GM12878 (cell line): ENCODE measurements around the gene LEMD2. TPM values are rescaled to one million over a fixed set of nuclear protein-coding genes. Genes with fewer than 3 reads are reported as not detected.

Source experiments
- ATAC-seq: fragments of 200-7000 bp; cut with Tn5 transposase; 3 replicates; pipeline ENCODE4 v1.9.1; 2020; ENCODE audit warnings: mild to moderate bottlenecking, moderate library complexity
- BruUV-seq: library from RNA; stranded (reverse); fragments of 400-500 nt; replicated peaks from 2 replicates; lab custom pipeline; 2021; lab: Mats Ljungman, UMichigan
- CTCF ChIA-PET: fragments of 300-600 bp; sonication (Branson Sonifier 250); formaldehyde crosslinking; extraction: SDS; loops from one replicate; lab custom pipeline; 2021; ENCODE audit warnings: inconsistent platforms; lab: Yijun Ruan, JAX
- POLR2A ChIA-PET: fragments of 350-600 bp; formaldehyde crosslinking; extraction: SDS; loops from one replicate; lab custom pipeline; 2021; ENCODE audit warnings: inconsistent platforms; lab: Charles Lee
- RAD21 ChIA-PET: fragments of 300-600 bp; sonication (Branson Sonifier 250); formaldehyde crosslinking; loops from one replicate; lab custom pipeline; 2023; ENCODE audit warnings: antibody characterized with exemption; ENCODE audit not compliant: unreplicated experiment; lab: Charles Lee
- SMC1A ChIA-PET: fragments of 300-600 bp; sonication (Branson Sonifier 250); formaldehyde crosslinking; loops from one replicate; lab custom pipeline; 2023; ENCODE audit not compliant: unreplicated experiment, uncharacterized antibody; lab: Charles Lee
- DNase-seq: peaks from one replicate; pipeline ENCODE4 v3.0.0-alpha.2; 2011; ENCODE audit warnings: low read depth, low spot score
- FAIRE-seq: peaks from 3 replicates; lab custom pipeline; 2011; peaks lifted over from hg19 to GRCh38; lab: Jason Lieb, UNC
- H2AFZ ChIP-seq: 2 replicates; pipeline ENCODE4 v1.6.0; 2011; ENCODE audit warnings: low read depth, low read length, control low read depth; ENCODE audit not compliant: control insufficient read depth
- H3K27ac ChIP-seq: 2 replicates; pipeline ENCODE4 v1.5.1; 2011; ENCODE audit warnings: control low read depth; ENCODE audit not compliant: control insufficient read depth, insufficient read depth
- H3K27me3 ChIP-seq, 2 experiments: replicated peaks in 1 of 2; 2 replicates each; pipeline versions ENCODE4 v1.6.0 to v1.6.1; 2011; ENCODE audit warnings: low read length in 1 of 2; ENCODE audit not compliant: control insufficient read depth in 2 of 2, insufficient read depth in 2 of 2
- H3K36me3 ChIP-seq, 2 experiments: 2 replicates each; pipeline ENCODE4 v1.5.1; 2011; ENCODE audit warnings: low read length in 1 of 2; ENCODE audit not compliant: control insufficient read depth in 2 of 2, insufficient read depth in 2 of 2
- H3K4me1 ChIP-seq: 2 replicates; pipeline ENCODE4 v1.6.1; 2011; ENCODE audit warnings: mild to moderate bottlenecking, low read length, moderate library complexity, mixed read lengths; ENCODE audit not compliant: control insufficient read depth, insufficient read depth
- H3K4me2 ChIP-seq: 2 replicates; pipeline ENCODE4 v1.6.0; 2011; ENCODE audit warnings: control low read depth; ENCODE audit not compliant: control insufficient read depth, insufficient read depth
- H3K4me3 ChIP-seq: fragments of 200-600 bp; sonication (generic); 2 replicates; pipeline ENCODE4 v1.5.1; 2016
- H3K79me2 ChIP-seq: 2 replicates; pipeline ENCODE4 v1.6.0; 2011; ENCODE audit warnings: low read length; ENCODE audit not compliant: control insufficient read depth, insufficient read depth
- H3K9ac ChIP-seq: 2 replicates; pipeline ENCODE4 v1.8.0; 2011; ENCODE audit warnings: low read length, control low read depth, mixed read lengths; ENCODE audit not compliant: control insufficient read depth, insufficient read depth
- H3K9me3 ChIP-seq: replicated peaks from 3 replicates; pipeline ENCODE4 v1.5.1; 2011; ENCODE audit warnings: mild to moderate bottlenecking, low read length; ENCODE audit not compliant: control insufficient read depth, insufficient read depth
- H4K20me1 ChIP-seq: 2 replicates; pipeline ENCODE4 v1.6.0; 2011; ENCODE audit not compliant: control insufficient read depth, insufficient read depth
- ATF7 ChIP-seq: fragments of 450-650 bp; IDR thresholded peaks from 2 replicates; pipeline ENCODE4 v1.6.1; 2016; ENCODE audit warnings: low read depth, mild to moderate bottlenecking
- FOXM1 ChIP-seq: IDR thresholded peaks from 2 replicates; pipeline ENCODE4 v1.6.1; 2012; ENCODE audit warnings: low read depth, mild to moderate bottlenecking, inconsistent platforms, low read length, moderate library complexity
- NR2F1 ChIP-seq: fragments of 450-650 bp; conservative IDR thresholded peaks from 2 replicates; pipeline ENCODE4 v1.6.1; 2017; ENCODE audit warnings: mild to moderate bottlenecking
- POLR2A ChIP-seq: IDR thresholded peaks from 2 replicates; pipeline ENCODE4 v1.6.1; 2011; ENCODE audit warnings: low read depth, mild to moderate bottlenecking, low read length
- SMAD5 ChIP-seq: IDR thresholded peaks from 2 replicates; pipeline ENCODE4 v1.6.1; 2016; ENCODE audit warnings: antibody characterized with exemption, low read depth
- SREBF2 ChIP-seq: IDR thresholded peaks from 2 replicates; pipeline ENCODE4 v1.6.1; 2012; ENCODE audit warnings: mild to moderate bottlenecking, low read length
- STAT1 ChIP-seq: fragments of 450-650 bp; conservative IDR thresholded peaks from 2 replicates; pipeline ENCODE4 v1.6.1; 2014; ENCODE audit warnings: antibody characterized with exemption, mild to moderate bottlenecking
- STAT3 ChIP-seq: IDR thresholded peaks from 2 replicates; pipeline ENCODE4 v1.6.1; 2011; ENCODE audit warnings: low read depth, low read length, improper control_type of control experiment
- ZBED1 ChIP-seq: IDR thresholded peaks from 2 replicates; pipeline ENCODE4 v1.6.1; 2016; ENCODE audit warnings: borderline replicate concordance
- WGBS: methylation state at CpG from one replicate; pipeline ENCODE4 v1.1.6; 2016; ENCODE audit warnings: low lambda C conversion rate; ENCODE audit not compliant: insufficient replicate concordance, insufficient coverage; ENCODE audit errors: missing lambda C conversion rate; 5-methylcytosine and 5-hydroxymethylcytosine counted together
- in situ Hi-C: fragments of 300-500 bp; cut with MboI; formaldehyde crosslinking; loops from 9 replicates; pipeline ENCODE4 v1.14.3; 2018; ENCODE audit warnings: mixed read lengths
- intact Hi-C: fragments of 100-400 bp; cut with micrococcal nuclease; formaldehyde crosslinking; loops from one replicate; pipeline ENCODE4 v1.14.2; 2022; ENCODE audit not compliant: unreplicated experiment
- polyA plus RNA-seq, 11 experiments: library from polyadenylated mRNA; depleted of rRNA in 4 of 11; unstranded in 6 of 11; stranded (reverse) in 5 of 11; fragments of >200 nt; fragmentation: Nextera tagmentation in 4 of 11; fragmentation: Illumina TruSeq in 1 of 11; extraction: Ambion mirVana in 4 of 11; extraction: Trizol in 1 of 11; gene quantifications; 1 replicate in 1 of 11; 2 replicates in 10 of 11; pipeline versions ENCODE4 v1.2.1 to v1.2.3, GENCODE V29; 2011 to 2016; ENCODE audit warnings: inconsistent platforms in 2 of 11, missing spikeins in 2 of 11, low read depth in 1 of 11
- total RNA-seq, 4 experiments: library from RNA; depleted of rRNA in 3 of 4; stranded (reverse); fragments of >200 nt in 3 of 4; fragmentation: Illumina TruSeq in 1 of 4; extraction: Trizol in 1 of 4; gene quantifications; 2 replicates each; pipeline versions ENCODE4 v1.2.1 to v1.2.3, GENCODE V29; 2013 to 2021
- TF ChIP-seq, protein P1 (sequence below): fragments of 450-650 bp; formaldehyde crosslinking; IDR thresholded peaks from 2 replicates; pipeline ENCODE4 v1.5.0; 2022; ENCODE audit warnings: mild to moderate bottlenecking, missing genetic modification characterization
- TF ChIP-seq, protein P2 (sequence below): fragments of 450-650 bp; IDR thresholded peaks from 2 replicates; pipeline ENCODE4 v1.6.1; 2016; ENCODE audit warnings: mild to moderate bottlenecking, moderate library complexity, borderline replicate concordance

The LEMD2 gene
- total and polyA plus RNA-seq, 10 of the 15 experiments (the other 5 are each of a cell fraction or from before 2014, with no cell fraction given), result 0.45 to 47.1 (median 22.8) TPM

GRCh38 chr6:33751771-33752645 is 36.9 kb downstream of the LEMD2 start:
- peaks cover 11% of the 10 kb centered on the region for H3K4me1 ChIP-seq
- no peak overlapping the region for H3K27ac ChIP-seq
- intact Hi-C loops, result no loop called here
- ChIA-PET RAD21 (no interaction called here), CTCF (no interaction called here), SMC1A (no interaction called here), POLR2A (no interaction called here)
- FAIRE-seq, result no peak
- no peak overlapping the region for H3K9ac ChIP-seq
- H3K9me3 ChIP-seq, result no peaks in the 10 kb centered on the region
- peak; percentile 50 for ATAC-seq
- no peaks in the 10 kb centered on the region for H3K36me3 ChIP-seq
- no peak overlapping the region for H2AFZ ChIP-seq
- in situ Hi-C loops, result no loop called here
- no peak for DNase-seq
- WGBS, result 25% methylated on average over 15 of the region's 15 CpGs
- BruUV-seq, result no TSS peak
- no peak overlapping the region for H3K4me2 ChIP-seq
- no peak overlapping the region for H3K4me3 ChIP-seq
- H4K20me1 ChIP-seq, result no peaks in the 10 kb centered on the region
- no peaks in the 10 kb centered on the region for H3K79me2 ChIP-seq
- no peak for TF ChIP-seq STAT1
- TF ChIP-seq, protein P1, sequence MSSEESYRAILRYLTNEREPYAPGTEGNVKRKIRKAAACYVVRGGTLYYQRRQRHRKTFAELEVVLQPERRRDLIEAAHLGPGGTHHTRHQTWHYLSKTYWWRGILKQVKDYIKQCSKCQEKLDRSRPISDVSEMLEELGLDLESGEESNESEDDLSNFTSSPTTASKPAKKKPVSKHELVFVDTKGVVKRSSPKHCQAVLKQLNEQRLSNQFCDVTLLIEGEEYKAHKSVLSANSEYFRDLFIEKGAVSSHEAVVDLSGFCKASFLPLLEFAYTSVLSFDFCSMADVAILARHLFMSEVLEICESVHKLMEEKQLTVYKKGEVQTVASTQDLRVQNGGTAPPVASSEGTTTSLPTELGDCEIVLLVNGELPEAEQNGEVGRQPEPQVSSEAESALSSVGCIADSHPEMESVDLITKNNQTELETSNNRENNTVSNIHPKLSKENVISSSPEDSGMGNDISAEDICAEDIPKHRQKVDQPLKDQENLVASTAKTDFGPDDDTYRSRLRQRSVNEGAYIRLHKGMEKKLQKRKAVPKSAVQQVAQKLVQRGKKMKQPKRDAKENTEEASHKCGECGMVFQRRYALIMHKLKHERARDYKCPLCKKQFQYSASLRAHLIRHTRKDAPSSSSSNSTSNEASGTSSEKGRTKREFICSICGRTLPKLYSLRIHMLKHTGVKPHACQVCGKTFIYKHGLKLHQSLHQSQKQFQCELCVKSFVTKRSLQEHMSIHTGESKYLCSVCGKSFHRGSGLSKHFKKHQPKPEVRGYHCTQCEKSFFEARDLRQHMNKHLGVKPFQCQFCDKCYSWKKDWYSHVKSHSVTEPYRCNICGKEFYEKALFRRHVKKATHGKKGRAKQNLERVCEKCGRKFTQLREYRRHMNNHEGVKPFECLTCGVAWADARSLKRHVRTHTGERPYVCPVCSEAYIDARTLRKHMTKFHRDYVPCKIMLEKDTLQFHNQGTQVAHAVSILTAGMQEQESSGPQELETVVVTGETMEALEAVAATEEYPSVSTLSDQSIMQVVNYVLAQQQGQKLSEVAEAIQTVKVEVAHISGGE (CRISPR knock-in tag), result no peak
- no peak for TF ChIP-seq POLR2A
- TF ChIP-seq STAT3, result no peak
- TF ChIP-seq, protein P2, sequence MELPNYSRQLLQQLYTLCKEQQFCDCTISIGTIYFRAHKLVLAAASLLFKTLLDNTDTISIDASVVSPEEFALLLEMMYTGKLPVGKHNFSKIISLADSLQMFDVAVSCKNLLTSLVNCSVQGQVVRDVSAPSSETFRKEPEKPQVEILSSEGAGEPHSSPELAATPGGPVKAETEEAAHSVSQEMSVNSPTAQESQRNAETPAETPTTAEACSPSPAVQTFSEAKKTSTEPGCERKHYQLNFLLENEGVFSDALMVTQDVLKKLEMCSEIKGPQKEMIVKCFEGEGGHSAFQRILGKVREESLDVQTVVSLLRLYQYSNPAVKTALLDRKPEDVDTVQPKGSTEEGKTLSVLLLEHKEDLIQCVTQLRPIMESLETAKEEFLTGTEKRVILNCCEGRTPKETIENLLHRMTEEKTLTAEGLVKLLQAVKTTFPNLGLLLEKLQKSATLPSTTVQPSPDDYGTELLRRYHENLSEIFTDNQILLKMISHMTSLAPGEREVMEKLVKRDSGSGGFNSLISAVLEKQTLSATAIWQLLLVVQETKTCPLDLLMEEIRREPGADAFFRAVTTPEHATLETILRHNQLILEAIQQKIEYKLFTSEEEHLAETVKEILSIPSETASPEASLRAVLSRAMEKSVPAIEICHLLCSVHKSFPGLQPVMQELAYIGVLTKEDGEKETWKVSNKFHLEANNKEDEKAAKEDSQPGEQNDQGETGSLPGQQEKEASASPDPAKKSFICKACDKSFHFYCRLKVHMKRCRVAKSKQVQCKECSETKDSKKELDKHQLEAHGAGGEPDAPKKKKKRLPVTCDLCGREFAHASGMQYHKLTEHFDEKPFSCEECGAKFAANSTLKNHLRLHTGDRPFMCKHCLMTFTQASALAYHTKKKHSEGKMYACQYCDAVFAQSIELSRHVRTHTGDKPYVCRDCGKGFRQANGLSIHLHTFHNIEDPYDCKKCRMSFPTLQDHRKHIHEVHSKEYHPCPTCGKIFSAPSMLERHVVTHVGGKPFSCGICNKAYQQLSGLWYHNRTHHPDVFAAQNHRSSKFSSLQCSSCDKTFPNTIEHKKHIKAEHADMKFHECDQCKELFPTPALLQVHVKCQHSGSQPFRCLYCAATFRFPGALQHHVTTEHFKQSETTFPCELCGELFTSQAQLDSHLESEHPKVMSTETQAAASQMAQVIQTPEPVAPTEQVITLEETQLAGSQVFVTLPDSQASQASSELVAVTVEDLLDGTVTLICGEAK, result no peak
- no peak for TF ChIP-seq ZBED1
- no peak for TF ChIP-seq FOXM1
- no peak for TF ChIP-seq ATF7
- TF ChIP-seq SMAD5, result no peak
- no peak for TF ChIP-seq NR2F1
- TF ChIP-seq SREBF2, result no peak
- TF ChIP-seq, all 136 proteins: peak for 0
- H3K27me3 ChIP-seq, result no peaks in the 10 kb centered on the region; a peak in 2 of 4 replicates
